Measurements from ENCODE around the gene IFIT3. TPM values are rescaled to one million over a fixed set of nuclear protein-coding genes. Genes with fewer than 3 reads are reported as not detected.
A peak's percentile ranks its signal among the peaks of the same experiment; 100 is the strongest.

Gene IFIT3
- polyA plus RNA-seq, 1 of the 3 experiments (the other 2 are of a cell fraction), result 3.2 TPM

DNA sequence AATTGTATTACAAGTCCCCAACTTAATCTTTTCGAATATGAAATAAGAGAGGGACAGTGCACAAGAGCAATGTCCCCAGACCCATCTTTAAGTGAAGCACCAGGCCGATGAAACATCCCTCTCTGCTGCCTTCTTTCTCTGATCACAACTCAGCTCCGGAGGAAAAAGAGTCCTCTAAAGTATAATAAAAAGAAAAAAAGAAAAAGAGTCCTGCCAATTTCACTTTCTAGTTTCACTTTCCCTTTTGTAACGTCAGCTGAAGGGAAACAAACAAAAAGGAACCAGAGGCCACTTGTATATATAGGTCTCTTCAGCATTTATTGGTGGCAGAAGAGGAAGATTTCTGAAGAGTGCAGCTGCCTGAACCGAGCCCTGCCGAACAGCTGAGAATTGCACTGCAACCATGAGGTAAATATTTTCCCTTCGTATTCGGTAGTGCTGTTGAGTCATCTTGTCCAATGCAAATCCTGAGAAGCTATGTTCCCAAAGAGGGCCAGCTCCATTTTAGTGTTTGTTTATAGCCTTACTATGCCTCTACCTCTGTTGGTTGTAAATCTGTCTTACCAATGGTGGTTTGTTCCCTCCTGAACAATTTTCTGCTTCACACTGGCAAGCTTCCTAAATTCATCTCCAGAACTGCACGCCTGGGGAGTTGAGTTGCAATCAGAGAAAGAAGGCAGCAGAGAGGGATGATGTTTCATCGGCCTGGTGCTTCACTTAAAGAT, 25.9 kb upstream of the IFIT3 start, which contains the start of gene IFIT2:
IFIT2 (plus strand) TSS at position 326 of the 725 bp plus-strand sequence; CDS start at position 404, 78 bp downstream.
- Histone ChIP-seq H3K4me2 (peak within 1 kb of the TSS; percentile 76), H3K9ac (peak within 1 kb of the TSS; percentile 67), H3K27ac (ENCODE audit: low read depth in 2 of 2, low read length in 1 of 2) (peak within 1 kb of the TSS; percentile 79 to 87), H3K9me3 (no peaks in the 10 kb centered on the region), H3K4me1 (ENCODE audit: control insufficient read depth in 1 of 2, insufficient read depth in 2 of 2, low read depth in 1 of 2, low read length in 1 of 2) (peaks cover 5 to 6% of the 10 kb centered on the region in 2 experiments; a peak in 3 of 4 replicates), H3F3A (replicated peaks; ENCODE audit: insufficient read depth) (no peaks in the 10 kb centered on the region), H3K9me2 (no peaks in the 10 kb centered on the region), H2AFZ (ENCODE audit: low read depth) (peak within 1 kb of the TSS; percentile 81), H3K36me3 (replicated peaks in 1 of 2; ENCODE audit: control insufficient read depth in 1 of 2, insufficient read depth in 2 of 2, low read length in 1 of 2) (peaks cover 0 to 7% of the 10 kb centered on the region in 2 experiments), H3K27me3 (ENCODE audit: insufficient read depth) (no peaks in the 10 kb centered on the region), H3K79me2 (ENCODE audit: insufficient read depth) (no peaks in the 10 kb centered on the region), H4K20me1 (ENCODE audit: insufficient read depth) (no peaks in the 10 kb centered on the region), H3K4me3 (ENCODE audit: low read depth in 2 of 2, low read length in 1 of 2) (peak within 1 kb of the TSS; percentile 45 to 54)
- CTCF ChIA-PET, result interaction anchor here (1.1 kb wide), 1 partner anchor 11 kb away, joined by 3 read pairs; no protein-coding TSS in a partner anchor
- TF ChIP-seq MAX (IDR thresholded peaks at IDR 0.05; ENCODE audit: low read depth) (peak; percentile 69), NRF1 (IDR thresholded peaks at IDR 0.05; ENCODE audit: low read depth, low read length) (no peak), MXI1 (IDR thresholded peaks at IDR 0.05; ENCODE audit: low read depth, low read length) (no peak), SIN3A (IDR thresholded peaks at IDR 0.05; ENCODE audit: borderline replicate concordance, low read depth, low read length) (peak; percentile 34; the same call in 1 of the 2 replicates), SMC3 (IDR thresholded peaks at IDR 0.05; ENCODE audit: low read depth, low read length) (no peak), JUND (IDR thresholded peaks at IDR 0.05) (peak; percentile 8; the same call in 1 of the 2 replicates), USF1 (IDR thresholded peaks at IDR 0.05; ENCODE audit: borderline replicate concordance, low read depth) (no peak)
- TF ChIP-seq, protein P1, sequence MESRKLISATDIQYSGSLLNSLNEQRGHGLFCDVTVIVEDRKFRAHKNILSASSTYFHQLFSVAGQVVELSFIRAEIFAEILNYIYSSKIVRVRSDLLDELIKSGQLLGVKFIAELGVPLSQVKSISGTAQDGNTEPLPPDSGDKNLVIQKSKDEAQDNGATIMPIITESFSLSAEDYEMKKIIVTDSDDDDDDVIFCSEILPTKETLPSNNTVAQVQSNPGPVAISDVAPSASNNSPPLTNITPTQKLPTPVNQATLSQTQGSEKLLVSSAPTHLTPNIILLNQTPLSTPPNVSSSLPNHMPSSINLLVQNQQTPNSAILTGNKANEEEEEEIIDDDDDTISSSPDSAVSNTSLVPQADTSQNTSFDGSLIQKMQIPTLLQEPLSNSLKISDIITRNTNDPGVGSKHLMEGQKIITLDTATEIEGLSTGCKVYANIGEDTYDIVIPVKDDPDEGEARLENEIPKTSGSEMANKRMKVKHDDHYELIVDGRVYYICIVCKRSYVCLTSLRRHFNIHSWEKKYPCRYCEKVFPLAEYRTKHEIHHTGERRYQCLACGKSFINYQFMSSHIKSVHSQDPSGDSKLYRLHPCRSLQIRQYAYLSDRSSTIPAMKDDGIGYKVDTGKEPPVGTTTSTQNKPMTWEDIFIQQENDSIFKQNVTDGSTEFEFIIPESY (IDR thresholded peaks at IDR 0.05; ENCODE audit: borderline replicate concordance, low read depth), result no peak
- no peak for DNase-seq
- POLR2A ChIA-PET, result no interaction called here
- WGBS (ENCODE audit: low lambda C conversion rate), result 23% methylated on average over 10 of the region's 10 CpGs

GRCh38 chr10:89302625-89303024, 25.2 kb upstream of the IFIT3 start:
- H3K9ac ChIP-seq, result no peak overlapping the region
- CTCF ChIA-PET, result interaction anchor here (0.6 kb wide), 1 partner anchor 317 kb away, joined by 3 read pairs; no protein-coding TSS in a partner anchor
- H3K27me3 ChIP-seq (ENCODE audit: insufficient read depth), result no peaks in the 10 kb centered on the region
- no peaks in the 10 kb centered on the region for H3K9me3 ChIP-seq
- H3K4me3 ChIP-seq (ENCODE audit: low read depth in 2 of 2, low read length in 1 of 2), result peak overlapping the region; percentile 0 to 54; a peak in 3 of 4 replicates
- H3K36me3 ChIP-seq (replicated peaks in 1 of 2; ENCODE audit: control insufficient read depth in 1 of 2, insufficient read depth in 2 of 2, low read length in 1 of 2), result peaks cover 0 to 7% of the 10 kb centered on the region in 2 experiments
- no peak for TF ChIP-seq EP300 (IDR thresholded peaks at IDR 0.05; ENCODE audit: borderline replicate concordance in 1 of 2, low read depth in 1 of 2, low read length in 1 of 2)
- no peak for TF ChIP-seq POLR2AphosphoS5 (IDR thresholded peaks at IDR 0.05; ENCODE audit: low read depth, low read length)
- TF ChIP-seq YY1 (IDR thresholded peaks at IDR 0.05; ENCODE audit: low read depth), result no peak
- no peak for TF ChIP-seq USF1 (IDR thresholded peaks at IDR 0.05; ENCODE audit: borderline replicate concordance, low read depth)
- TF ChIP-seq RCOR1 (IDR thresholded peaks at IDR 0.05; ENCODE audit: low read length), result no peak
- TF ChIP-seq TAF1 (IDR thresholded peaks at IDR 0.05; ENCODE audit: borderline replicate concordance, low read depth, low read length), result no peak
- TF ChIP-seq MAX (IDR thresholded peaks at IDR 0.05; ENCODE audit: low read depth), result no peak
- no peak for TF ChIP-seq MEF2A (IDR thresholded peaks at IDR 0.05; ENCODE audit: borderline replicate concordance, low read depth)
- TF ChIP-seq TEAD4 (IDR thresholded peaks at IDR 0.05; ENCODE audit: borderline replicate concordance, insufficient read depth), result no peak
- peak overlapping the region; percentile 76 for H3K4me2 ChIP-seq
- peak overlapping the region; percentile 81 for H2AFZ ChIP-seq (ENCODE audit: low read depth)
- POLR2A ChIA-PET, result no interaction called here
- H3K4me1 ChIP-seq (ENCODE audit: control insufficient read depth in 1 of 2, insufficient read depth in 2 of 2, low read depth in 1 of 2, low read length in 1 of 2), result peaks cover 5 to 6% of the 10 kb centered on the region in 2 experiments; a peak in 3 of 4 replicates
- H4K20me1 ChIP-seq (ENCODE audit: insufficient read depth), result no peaks in the 10 kb centered on the region
- no peaks in the 10 kb centered on the region for H3K79me2 ChIP-seq (ENCODE audit: insufficient read depth)
- no peaks in the 10 kb centered on the region for H3F3A ChIP-seq (replicated peaks; ENCODE audit: insufficient read depth)
- 59% methylated on average over 3 of the region's 3 CpGs for WGBS (ENCODE audit: low lambda C conversion rate)
- no peaks in the 10 kb centered on the region for H3K9me2 ChIP-seq
- no peak for DNase-seq
- H3K27ac ChIP-seq (ENCODE audit: low read depth in 2 of 2, low read length in 1 of 2), result peak overlapping the region; percentile 79 to 87; a peak in 3 of 4 replicates

Data from SK-N-SH (cell line).